ENCODE data around the gene DENR.

DNA sequence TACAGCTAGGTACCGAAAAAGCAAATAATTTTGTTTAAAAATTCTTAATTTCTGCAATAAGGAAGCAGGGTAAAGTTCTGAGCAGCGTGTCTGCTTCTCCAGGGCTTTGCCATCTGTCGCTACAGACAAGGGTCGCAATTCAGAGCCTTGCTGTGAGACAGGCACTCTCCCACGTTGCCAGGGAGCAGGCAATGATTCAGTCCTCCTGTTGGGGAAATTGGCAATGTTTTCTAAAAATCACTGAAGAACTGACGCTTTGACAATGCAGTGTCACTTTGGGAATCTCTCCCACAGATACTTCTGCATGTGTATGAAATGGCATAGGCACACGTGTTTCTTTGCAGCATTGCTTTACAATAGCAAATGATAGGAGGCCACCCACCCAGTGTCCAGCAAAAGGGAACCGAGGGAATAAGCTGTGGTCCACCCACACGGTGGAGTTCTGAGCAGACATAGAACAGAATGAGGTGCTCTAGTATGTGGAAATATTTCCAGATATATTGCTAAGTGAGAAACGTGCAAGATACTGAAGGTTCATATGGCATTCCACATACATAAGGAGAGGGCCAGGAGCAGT lies 66.7 kb downstream of the DENR start:
- TF ChIP-seq EZH2 (IDR thresholded peaks at IDR 0.05; ENCODE audit: borderline replicate concordance, low read length): no peak
- TF ChIP-seq, protein P1, sequence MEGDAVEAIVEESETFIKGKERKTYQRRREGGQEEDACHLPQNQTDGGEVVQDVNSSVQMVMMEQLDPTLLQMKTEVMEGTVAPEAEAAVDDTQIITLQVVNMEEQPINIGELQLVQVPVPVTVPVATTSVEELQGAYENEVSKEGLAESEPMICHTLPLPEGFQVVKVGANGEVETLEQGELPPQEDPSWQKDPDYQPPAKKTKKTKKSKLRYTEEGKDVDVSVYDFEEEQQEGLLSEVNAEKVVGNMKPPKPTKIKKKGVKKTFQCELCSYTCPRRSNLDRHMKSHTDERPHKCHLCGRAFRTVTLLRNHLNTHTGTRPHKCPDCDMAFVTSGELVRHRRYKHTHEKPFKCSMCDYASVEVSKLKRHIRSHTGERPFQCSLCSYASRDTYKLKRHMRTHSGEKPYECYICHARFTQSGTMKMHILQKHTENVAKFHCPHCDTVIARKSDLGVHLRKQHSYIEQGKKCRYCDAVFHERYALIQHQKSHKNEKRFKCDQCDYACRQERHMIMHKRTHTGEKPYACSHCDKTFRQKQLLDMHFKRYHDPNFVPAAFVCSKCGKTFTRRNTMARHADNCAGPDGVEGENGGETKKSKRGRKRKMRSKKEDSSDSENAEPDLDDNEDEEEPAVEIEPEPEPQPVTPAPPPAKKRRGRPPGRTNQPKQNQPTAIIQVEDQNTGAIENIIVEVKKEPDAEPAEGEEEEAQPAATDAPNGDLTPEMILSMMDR (IDR thresholded peaks at IDR 0.05; ENCODE audit: low read length): no peak
